DOHH2 (cell line): ENCODE results near the gene XRCC4.

Experiments
- H3F3A ChIP-seq: fragments of 200-600 bp; sonication (generic), shearing (Covaris generic); 2 replicates; pipeline ENCODE4 v1.6.0; 2016; ENCODE audit warnings: antibody characterized with exemption, mild to moderate bottlenecking; ENCODE audit not compliant: control insufficient read depth, insufficient read depth
- H3K27ac ChIP-seq: fragments of 200-600 bp; sonication (generic); 2 replicates; pipeline ENCODE4 v1.5.1; 2014; ENCODE audit warnings: low read depth, mild to moderate bottlenecking, low read length, moderate library complexity
- H3K27me3 ChIP-seq: fragments of 200-600 bp; sonication (generic); 2 replicates; pipeline ENCODE4 v1.6.1; 2014; ENCODE audit warnings: mild to moderate bottlenecking, low read length, mixed read lengths; ENCODE audit not compliant: control insufficient read depth
- H3K36me3 ChIP-seq: fragments of 200-600 bp; sonication (generic); 2 replicates; pipeline ENCODE4 v1.6.1; 2014; ENCODE audit warnings: mild to moderate bottlenecking, low read length, moderate library complexity, mixed read lengths; ENCODE audit not compliant: control insufficient read depth
- H3K4me1 ChIP-seq: fragments of 200-600 bp; sonication (generic); 2 replicates; pipeline ENCODE4 v1.6.1; 2014; ENCODE audit warnings: mild to moderate bottlenecking, low read length, mixed read lengths; ENCODE audit not compliant: control insufficient read depth
- H3K4me2 ChIP-seq: fragments of 200-600 bp; sonication (generic); 2 replicates; pipeline ENCODE4 v1.6.0; 2014; ENCODE audit warnings: mild to moderate bottlenecking, low read length, moderate library complexity
- H3K4me3 ChIP-seq: fragments of 200-600 bp; sonication (generic); 2 replicates; pipeline ENCODE4 v1.5.1; 2014; ENCODE audit warnings: mild to moderate bottlenecking, low read length, mixed read lengths
- H3K79me2 ChIP-seq: fragments of 200-600 bp; sonication (generic); 2 replicates; pipeline ENCODE4 v1.6.1; 2014; ENCODE audit warnings: mild to moderate bottlenecking, low read length, mixed read lengths; ENCODE audit not compliant: control insufficient read depth
- H3K9me2 ChIP-seq: fragments of 200-600 bp; sonication (generic); replicated peaks from 2 replicates; pipeline ENCODE4 v1.6.1; 2014; ENCODE audit warnings: mild to moderate bottlenecking, low read length, mixed read lengths; ENCODE audit not compliant: control insufficient read depth
- H3K9me3 ChIP-seq: fragments of 200-600 bp; sonication (generic); 2 replicates; pipeline ENCODE4 v1.6.1; 2014; ENCODE audit warnings: antibody characterized with exemption, low read length, mixed read lengths; ENCODE audit not compliant: control insufficient read depth, insufficient read depth
- H4K20me1 ChIP-seq: fragments of 200-600 bp; sonication (generic); 2 replicates; pipeline ENCODE4 v1.6.0; 2014; ENCODE audit warnings: low read depth, mild to moderate bottlenecking, antibody characterized with exemption, low read length, moderate library complexity; ENCODE audit not compliant: control insufficient read depth, insufficient read depth
- EZH2phosphoT487 ChIP-seq: fragments of 200-600 bp; sonication (generic); IDR thresholded peaks from 2 replicates; pipeline ENCODE4 v1.6.1; 2017; ENCODE audit warnings: borderline replicate concordance, mild to moderate bottlenecking, antibody characterized with exemption, low read length, moderate library complexity, mixed read lengths
- TF ChIP-seq, protein P1 (sequence below): fragments of 200-600 bp; sonication (generic); IDR thresholded peaks from one replicate; pipeline ENCODE4 v1.5.1; 2014; ENCODE audit warnings: antibody characterized with exemption, mild to moderate bottlenecking, low read depth, low read length; ENCODE audit not compliant: poor library complexity, severe bottlenecking

XRCC4 gene

DNA sequence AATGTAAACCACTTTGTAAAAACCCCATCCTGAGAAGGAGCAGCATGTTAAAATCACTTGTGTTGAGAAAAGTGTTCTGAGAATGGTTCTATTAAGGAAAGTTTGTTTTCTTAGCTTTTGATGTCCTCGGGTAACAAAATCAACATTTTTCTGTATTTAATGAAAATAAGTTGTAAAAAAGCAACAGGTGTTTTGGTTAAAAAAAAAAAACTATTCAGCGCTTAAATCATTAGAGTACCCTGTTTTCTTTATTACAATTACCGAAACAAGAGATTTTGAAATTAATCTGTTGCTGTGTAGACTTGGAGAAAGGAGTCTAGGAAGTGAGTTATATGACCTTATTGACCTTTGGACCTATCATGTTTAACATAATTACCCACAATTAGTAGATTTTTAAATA is 167.7 kb downstream of the XRCC4 start:
- no peak overlapping the region for H3K4me3 ChIP-seq
- no peaks in the 10 kb centered on the region for H3K4me1 ChIP-seq
- no peaks in the 10 kb centered on the region for H3K79me2 ChIP-seq
- no peaks in the 10 kb centered on the region for H3K27me3 ChIP-seq
- H3K9me3 ChIP-seq = no peaks in the 10 kb centered on the region
- no peak overlapping the region for H3K4me2 ChIP-seq
- H3F3A ChIP-seq = no peaks in the 10 kb centered on the region
- no peak overlapping the region for H3K27ac ChIP-seq
- no peak for TF ChIP-seq EZH2phosphoT487
- TF ChIP-seq, protein P1, sequence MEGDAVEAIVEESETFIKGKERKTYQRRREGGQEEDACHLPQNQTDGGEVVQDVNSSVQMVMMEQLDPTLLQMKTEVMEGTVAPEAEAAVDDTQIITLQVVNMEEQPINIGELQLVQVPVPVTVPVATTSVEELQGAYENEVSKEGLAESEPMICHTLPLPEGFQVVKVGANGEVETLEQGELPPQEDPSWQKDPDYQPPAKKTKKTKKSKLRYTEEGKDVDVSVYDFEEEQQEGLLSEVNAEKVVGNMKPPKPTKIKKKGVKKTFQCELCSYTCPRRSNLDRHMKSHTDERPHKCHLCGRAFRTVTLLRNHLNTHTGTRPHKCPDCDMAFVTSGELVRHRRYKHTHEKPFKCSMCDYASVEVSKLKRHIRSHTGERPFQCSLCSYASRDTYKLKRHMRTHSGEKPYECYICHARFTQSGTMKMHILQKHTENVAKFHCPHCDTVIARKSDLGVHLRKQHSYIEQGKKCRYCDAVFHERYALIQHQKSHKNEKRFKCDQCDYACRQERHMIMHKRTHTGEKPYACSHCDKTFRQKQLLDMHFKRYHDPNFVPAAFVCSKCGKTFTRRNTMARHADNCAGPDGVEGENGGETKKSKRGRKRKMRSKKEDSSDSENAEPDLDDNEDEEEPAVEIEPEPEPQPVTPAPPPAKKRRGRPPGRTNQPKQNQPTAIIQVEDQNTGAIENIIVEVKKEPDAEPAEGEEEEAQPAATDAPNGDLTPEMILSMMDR = no peak
- H3K36me3 ChIP-seq = no peaks in the 10 kb centered on the region
- no peaks in the 10 kb centered on the region for H3K9me2 ChIP-seq
- H4K20me1 ChIP-seq = no peaks in the 10 kb centered on the region

DNA sequence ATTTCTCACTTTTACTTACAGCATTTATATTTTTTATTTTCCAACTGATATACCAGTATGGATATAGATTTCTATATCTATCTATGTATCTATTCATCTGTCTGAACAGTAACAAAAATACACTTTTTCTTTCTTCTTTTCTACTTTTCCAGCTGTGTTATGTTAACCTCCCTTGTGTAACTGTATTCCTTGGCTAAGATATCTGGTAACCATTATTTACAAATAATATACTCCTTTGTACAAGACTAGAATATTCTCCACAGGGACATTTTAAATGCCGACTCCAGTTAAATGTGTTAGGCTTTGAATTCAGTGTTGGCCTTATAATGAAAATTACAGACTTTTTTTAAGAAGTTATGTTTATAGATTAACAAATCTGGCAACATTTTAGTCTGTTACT is 168.7 kb downstream of the XRCC4 start:
- TF ChIP-seq, protein P1 = no peak
- no peak for TF ChIP-seq EZH2phosphoT487
- Histone ChIP-seq H3K4me2 (no peak overlapping the region), H3K79me2 (no peaks in the 10 kb centered on the region), H4K20me1 (no peaks in the 10 kb centered on the region), H3K27me3 (no peaks in the 10 kb centered on the region), H3K27ac (no peak overlapping the region), H3K36me3 (no peaks in the 10 kb centered on the region), H3K9me2 (no peaks in the 10 kb centered on the region), H3K9me3 (no peaks in the 10 kb centered on the region), H3K4me1 (no peaks in the 10 kb centered on the region), H3F3A (no peaks in the 10 kb centered on the region), H3K4me3 (no peak overlapping the region)

DNA sequence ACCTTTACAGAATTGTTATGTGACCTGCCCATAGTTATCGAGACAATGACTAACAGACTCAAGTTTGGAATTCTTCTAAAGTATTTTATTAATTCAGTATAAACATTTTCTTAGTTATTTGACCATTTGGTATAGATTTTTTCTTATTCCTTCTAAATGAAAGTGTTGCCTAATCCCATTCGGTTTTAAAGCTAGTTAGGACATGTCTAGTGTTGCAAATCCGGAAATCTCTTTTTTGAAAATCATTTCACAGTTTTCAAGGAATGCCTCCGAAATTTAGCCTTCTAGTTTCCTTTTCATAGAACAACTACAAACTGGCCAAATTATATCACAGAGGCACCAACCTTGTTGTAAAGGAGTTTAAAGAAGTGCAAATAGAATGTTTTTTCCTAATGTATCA is 171.8 kb downstream of the XRCC4 start:
- H4K20me1 ChIP-seq = no peaks in the 10 kb centered on the region
- TF ChIP-seq, protein P1 = no peak
- TF ChIP-seq EZH2phosphoT487 = no peak
- H3K4me1 ChIP-seq = no peaks in the 10 kb centered on the region
- H3K4me3 ChIP-seq = no peak overlapping the region
- no peaks in the 10 kb centered on the region for H3K9me3 ChIP-seq
- H3K79me2 ChIP-seq = no peaks in the 10 kb centered on the region
- H3K4me2 ChIP-seq = no peak overlapping the region
- H3K9me2 ChIP-seq = no peaks in the 10 kb centered on the region
- H3K27ac ChIP-seq = no peak overlapping the region
- no peaks in the 10 kb centered on the region for H3K36me3 ChIP-seq
- H3K27me3 ChIP-seq = no peaks in the 10 kb centered on the region
- no peaks in the 10 kb centered on the region for H3F3A ChIP-seq

DNA sequence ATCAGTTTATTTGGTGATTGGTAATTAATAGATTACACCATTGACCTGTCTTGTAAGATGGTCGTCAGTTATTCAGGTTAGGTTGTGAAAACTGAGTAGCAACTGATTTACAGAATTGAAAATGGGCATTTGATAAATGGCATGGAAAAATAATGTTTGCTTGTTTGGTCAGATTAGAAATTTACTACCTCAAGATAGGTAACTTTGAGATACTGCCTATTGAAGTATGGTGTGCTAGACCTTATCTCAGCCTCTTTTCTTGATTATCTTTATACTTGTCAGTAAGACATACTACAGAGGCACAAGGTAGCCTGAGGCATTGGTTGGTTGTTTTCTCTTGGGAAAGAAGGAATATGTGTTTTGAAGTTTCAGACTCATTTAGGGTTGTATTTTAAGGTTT is 174.5 kb downstream of the XRCC4 start:
- no peaks in the 10 kb centered on the region for H3K36me3 ChIP-seq
- H3K9me2 ChIP-seq = no peaks in the 10 kb centered on the region
- no peak for TF ChIP-seq EZH2phosphoT487
- H3K27me3 ChIP-seq = no peaks in the 10 kb centered on the region
- H3K4me2 ChIP-seq = no peak overlapping the region
- H3K9me3 ChIP-seq = no peaks in the 10 kb centered on the region
- H3K79me2 ChIP-seq = no peaks in the 10 kb centered on the region
- H3K4me3 ChIP-seq = no peak overlapping the region
- no peaks in the 10 kb centered on the region for H3F3A ChIP-seq
- no peaks in the 10 kb centered on the region for H4K20me1 ChIP-seq
- no peak overlapping the region for H3K27ac ChIP-seq
- no peaks in the 10 kb centered on the region for H3K4me1 ChIP-seq
